OCI-LY7 (cell line): ENCODE measurements around the gene UBE2S.

Experiments used
- CTCF ChIP-seq: fragments of 200-600 bp; sonication (generic); conservative IDR thresholded peaks from 2 replicates; pipeline ENCODE4 v1.5.1; 2014; ENCODE audit warnings: mild to moderate bottlenecking, antibody characterized with exemption, low read length, moderate library complexity, mixed read lengths
- EZH2phosphoT487 ChIP-seq: fragments of 200-600 bp; sonication (generic); IDR thresholded peaks from 2 replicates; pipeline ENCODE4 v1.6.1; 2018; ENCODE audit warnings: low read depth, borderline replicate concordance, mild to moderate bottlenecking, mixed run types, antibody characterized with exemption, low read length, moderate library complexity, mixed read lengths

GRCh38 chr19:55419103-55419502 is 11.5 kb upstream of the UBE2S start:
- TF ChIP-seq CTCF (no peak), EZH2phosphoT487 (no peak)
